PC-9 (cell line): ENCODE results near the gene PRKG1. TPM values are rescaled to one million over a fixed set of nuclear protein-coding genes. Genes with fewer than 3 reads are reported as not detected.

ENCODE experiments used
- BruUV-seq: library from RNA; stranded (reverse); fragments of 400-500 nt; replicated peaks from 2 replicates; lab custom pipeline; 2021; lab: Mats Ljungman, UMichigan
- CTCF ChIA-PET: fragments of 300-600 bp; sonication (Branson Sonifier 250); formaldehyde crosslinking; loops from one replicate; lab custom pipeline; 2022; ENCODE audit warnings: antibody characterized with exemption; lab: Charles Lee
- POLR2A ChIA-PET: fragments of 300-600 bp; sonication (Branson Sonifier 250); formaldehyde crosslinking; loops from one replicate; lab custom pipeline; 2022; ENCODE audit warnings: antibody characterized with exemption; ENCODE audit not compliant: unreplicated experiment; lab: Charles Lee
- DNase-seq, 2 experiments: peaks; one replicate each; pipeline versions ENCODE4 v3.0.0 to v3.0.0-alpha.2; 2015 to 2022; ENCODE audit warnings: mixed read lengths in 1 of 2
- H2AFZ ChIP-seq: fragments of 200-600 bp; sonication (generic); 2 replicates; pipeline ENCODE4 v1.8.1; 2017; ENCODE audit warnings: antibody characterized with exemption
- H3F3A ChIP-seq: fragments of 200-600 bp; sonication (generic); 2 replicates; pipeline ENCODE4 v1.8.1; 2017; ENCODE audit warnings: antibody characterized with exemption, mild to moderate bottlenecking, low read depth; ENCODE audit not compliant: insufficient read depth
- H3K27ac ChIP-seq: fragments of 200-600 bp; sonication (generic); 2 replicates; pipeline ENCODE4 v1.6.1; 2016; ENCODE audit warnings: mixed run types
- H3K27me3 ChIP-seq: fragments of 200-600 bp; sonication (generic); 2 replicates; pipeline ENCODE4 v1.6.1; 2016; ENCODE audit warnings: low read depth, mixed run types; ENCODE audit not compliant: insufficient read depth
- H3K36me3 ChIP-seq: fragments of 200-600 bp; sonication (generic); 2 replicates; pipeline ENCODE4 v1.6.1; 2016; ENCODE audit warnings: low read depth, mixed run types
- H3K4me1 ChIP-seq: fragments of 200-600 bp; sonication (generic); replicated peaks from 2 replicates; pipeline ENCODE4 v1.6.1; 2016; ENCODE audit warnings: mixed run types; ENCODE audit not compliant: insufficient read depth
- H3K4me2 ChIP-seq: fragments of 200-600 bp; sonication (generic); 2 replicates; pipeline ENCODE4 v1.6.1; 2017; ENCODE audit warnings: mixed run types
- H3K4me3 ChIP-seq: fragments of 200-600 bp; sonication (generic); 2 replicates; pipeline ENCODE4 v1.6.1; 2016; ENCODE audit warnings: mixed run types
- H3K79me2 ChIP-seq: fragments of 200-600 bp; sonication (generic); 2 replicates; pipeline ENCODE4 v1.6.1; 2017; ENCODE audit warnings: low read depth, mixed run types
- H3K9me2 ChIP-seq: fragments of 200-600 bp; sonication (generic); 2 replicates; pipeline ENCODE4 v1.8.1; 2017; ENCODE audit warnings: mild to moderate bottlenecking; ENCODE audit not compliant: insufficient read depth
- H3K9me3 ChIP-seq: fragments of 200-600 bp; sonication (generic); 2 replicates; pipeline ENCODE4 v1.8.1; 2016; ENCODE audit warnings: low read depth; ENCODE audit not compliant: insufficient read depth
- H4K20me1 ChIP-seq: fragments of 200-600 bp; sonication (generic); 2 replicates; pipeline ENCODE4 v1.8.1; 2017; ENCODE audit not compliant: insufficient read depth
- CTCF ChIP-seq: fragments of 200-600 bp; sonication (generic); conservative IDR thresholded peaks from 2 replicates; pipeline ENCODE4 v1.6.1; 2017; ENCODE audit warnings: mixed run types, antibody characterized with exemption, mild to moderate bottlenecking, moderate library complexity
- EZH2 ChIP-seq: fragments of 200-600 bp; sonication (generic); IDR thresholded peaks from 2 replicates; pipeline ENCODE4 v1.8.0; 2017; ENCODE audit warnings: antibody characterized with exemption, low read depth
- intact Hi-C: fragments of 100-400 bp; cut with micrococcal nuclease; formaldehyde crosslinking; loops from one replicate; pipeline ENCODE4 v1.10.0; 2022; ENCODE audit not compliant: unreplicated experiment
- total RNA-seq: library from RNA; stranded (reverse); gene quantifications from 2 replicates; pipeline ENCODE4 v1.2.3, GENCODE V29; 2021

The PRKG1 gene
- total RNA-seq, 1 experiment from 2014 or later = 0.70 TPM

GRCh38 chr10:51894771-51895578, 820.7 kb downstream of the PRKG1 start:
- Histone ChIP-seq H3K9me2 (no peaks in the 10 kb centered on the region), H3K79me2 (no peaks in the 10 kb centered on the region), H3K9me3 (no peaks in the 10 kb centered on the region), H3K4me1 (no peaks in the 10 kb centered on the region), H3K27me3 (no peaks in the 10 kb centered on the region), H3F3A (no peaks in the 10 kb centered on the region), H3K36me3 (no peaks in the 10 kb centered on the region), H3K27ac (no peak overlapping the region), H3K4me2 (no peak overlapping the region), H4K20me1 (no peaks in the 10 kb centered on the region), H2AFZ (no peak overlapping the region), H3K4me3 (no peak overlapping the region)
- DNase-seq = no peak
- no peak for TF ChIP-seq CTCF
- no peak for TF ChIP-seq EZH2
- intact Hi-C loops = no loop called here
- CTCF ChIA-PET = no interaction called here
- BruUV-seq = no TSS peak
- POLR2A ChIA-PET = no interaction called here

GRCh38 chr10:51896849-51897248, 822.6 kb downstream of the PRKG1 start:
- CTCF ChIA-PET = no interaction called here
- TF ChIP-seq CTCF = no peak
- TF ChIP-seq EZH2 = no peak

GRCh38 chr10:51897560-51897959, 823.3 kb downstream of the PRKG1 start:
- Histone ChIP-seq H3K79me2 (no peaks in the 10 kb centered on the region), H3K27ac (no peak overlapping the region), H3F3A (no peaks in the 10 kb centered on the region), H4K20me1 (no peaks in the 10 kb centered on the region), H3K4me1 (no peaks in the 10 kb centered on the region), H2AFZ (no peak overlapping the region), H3K9me3 (no peaks in the 10 kb centered on the region), H3K27me3 (no peaks in the 10 kb centered on the region), H3K4me2 (no peak overlapping the region), H3K9me2 (no peaks in the 10 kb centered on the region; the same call in 1 of the 2 replicates), H3K36me3 (no peaks in the 10 kb centered on the region), H3K4me3 (no peak overlapping the region)
- BruUV-seq = no TSS peak
- intact Hi-C loops = no loop called here
- CTCF ChIA-PET = no interaction called here
- TF ChIP-seq EZH2 (no peak), CTCF (no peak)
- DNase-seq = no peak
- POLR2A ChIA-PET = no interaction called here

More at GRCh38 chr10:51896849-51897248, 822.6 kb downstream of the PRKG1 start:
- Histone ChIP-seq H3K79me2 (no peaks in the 10 kb centered on the region), H3K36me3 (no peaks in the 10 kb centered on the region), H3K4me1 (no peaks in the 10 kb centered on the region), H3K4me3 (no peak overlapping the region), H3F3A (no peaks in the 10 kb centered on the region), H3K27me3 (no peaks in the 10 kb centered on the region), H3K27ac (no peak overlapping the region), H3K9me3 (no peaks in the 10 kb centered on the region), H3K4me2 (no peak overlapping the region), H2AFZ (no peak overlapping the region), H3K9me2 (no peaks in the 10 kb centered on the region; the same call in 1 of the 2 replicates), H4K20me1 (no peaks in the 10 kb centered on the region)
- DNase-seq = no peak
- POLR2A ChIA-PET = no interaction called here
- no TSS peak for BruUV-seq
- intact Hi-C loops = no loop called here
